GM06990 (cell line): ENCODE data around the gene OSBP2.

Source experiments
- DNase-seq: peaks from one replicate; pipeline ENCODE4 v3.0.0-alpha.2; 2011; ENCODE audit not compliant: insufficient read length; ENCODE audit errors: extremely low read depth
- H3K27me3 ChIP-seq: replicated peaks from 2 replicates; pipeline ENCODE4 v1.6.0; 2011; ENCODE audit warnings: low read length; ENCODE audit not compliant: control insufficient read depth, insufficient read depth
- H3K36me3 ChIP-seq: 2 replicates; pipeline ENCODE4 v1.5.1; 2011; ENCODE audit warnings: low read length; ENCODE audit not compliant: control insufficient read depth, insufficient read depth
- H3K4me3 ChIP-seq: replicated peaks from 2 replicates; pipeline ENCODE4 v1.5.1; 2011; ENCODE audit warnings: low read depth, mild to moderate bottlenecking, control low read depth, low read length
- TF ChIP-seq, protein P1 (sequence below): IDR thresholded peaks from 2 replicates; pipeline ENCODE4 v1.5.1; 2011; ENCODE audit warnings: low read length, control low read depth, mild to moderate bottlenecking, inconsistent platforms; ENCODE audit not compliant: insufficient read depth, poor library complexity, severe bottlenecking

OSBP2 gene

DNA sequence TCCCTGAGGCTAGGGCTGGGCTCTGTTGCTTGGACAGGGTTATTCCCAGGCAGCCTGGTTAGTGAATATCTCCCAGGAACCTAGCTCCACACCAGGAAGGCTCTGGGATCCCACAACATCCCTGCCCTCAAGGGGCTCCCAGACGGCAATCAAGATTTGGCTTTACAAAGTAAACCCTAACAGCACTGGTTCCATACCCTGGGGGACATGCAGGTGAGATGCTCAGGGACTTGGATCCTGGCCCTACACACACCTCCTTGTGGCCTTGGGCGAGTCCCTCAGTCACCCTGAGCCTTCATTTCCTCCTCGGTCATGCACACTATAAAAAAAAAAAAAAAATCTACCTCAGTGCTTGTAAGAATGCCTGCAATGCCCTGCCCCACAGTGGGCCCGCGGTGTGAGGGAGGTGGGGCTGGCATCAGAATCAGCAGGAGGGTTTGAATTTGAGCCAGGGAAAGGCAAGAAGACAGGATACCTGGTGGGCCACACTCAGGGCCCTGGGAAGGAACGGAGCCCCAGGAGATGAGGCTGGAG is 187.6 kb downstream of the OSBP2 start:
- H3K27me3 ChIP-seq: no peaks in the 10 kb centered on the region; the same call in 1 of the 2 replicates
- TF ChIP-seq, protein P1, sequence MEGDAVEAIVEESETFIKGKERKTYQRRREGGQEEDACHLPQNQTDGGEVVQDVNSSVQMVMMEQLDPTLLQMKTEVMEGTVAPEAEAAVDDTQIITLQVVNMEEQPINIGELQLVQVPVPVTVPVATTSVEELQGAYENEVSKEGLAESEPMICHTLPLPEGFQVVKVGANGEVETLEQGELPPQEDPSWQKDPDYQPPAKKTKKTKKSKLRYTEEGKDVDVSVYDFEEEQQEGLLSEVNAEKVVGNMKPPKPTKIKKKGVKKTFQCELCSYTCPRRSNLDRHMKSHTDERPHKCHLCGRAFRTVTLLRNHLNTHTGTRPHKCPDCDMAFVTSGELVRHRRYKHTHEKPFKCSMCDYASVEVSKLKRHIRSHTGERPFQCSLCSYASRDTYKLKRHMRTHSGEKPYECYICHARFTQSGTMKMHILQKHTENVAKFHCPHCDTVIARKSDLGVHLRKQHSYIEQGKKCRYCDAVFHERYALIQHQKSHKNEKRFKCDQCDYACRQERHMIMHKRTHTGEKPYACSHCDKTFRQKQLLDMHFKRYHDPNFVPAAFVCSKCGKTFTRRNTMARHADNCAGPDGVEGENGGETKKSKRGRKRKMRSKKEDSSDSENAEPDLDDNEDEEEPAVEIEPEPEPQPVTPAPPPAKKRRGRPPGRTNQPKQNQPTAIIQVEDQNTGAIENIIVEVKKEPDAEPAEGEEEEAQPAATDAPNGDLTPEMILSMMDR: no peak
- no peak overlapping the region for H3K4me3 ChIP-seq
- DNase-seq: no peak
- no peaks in the 10 kb centered on the region for H3K36me3 ChIP-seq

DNA sequence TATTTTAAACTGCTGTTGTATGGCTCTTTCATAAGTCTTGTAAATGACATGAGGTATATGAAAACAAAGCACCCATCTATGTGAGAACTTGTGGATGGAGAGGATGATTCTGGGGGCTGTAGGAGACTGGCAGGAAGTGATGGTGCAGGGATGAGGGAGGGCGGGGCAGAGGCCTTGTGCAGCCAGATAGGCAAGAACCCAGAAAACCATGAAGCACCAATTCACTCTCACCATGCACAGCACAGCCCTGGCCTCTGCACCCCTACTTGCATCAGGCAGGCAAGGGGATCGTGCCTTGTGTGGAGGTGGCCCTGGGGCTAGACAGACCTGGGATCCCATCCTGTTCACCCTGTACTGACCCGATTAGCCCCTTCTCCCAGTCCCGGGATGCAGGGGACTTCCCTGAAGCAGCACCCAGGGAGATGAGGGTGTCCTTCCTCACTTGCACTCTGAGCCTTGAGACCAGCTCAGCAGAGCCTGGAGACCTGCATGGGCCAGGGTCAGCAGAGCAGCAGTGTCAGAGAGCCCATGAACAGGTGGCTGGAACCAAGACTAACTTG is 188.4 kb downstream of the OSBP2 start:
- no peaks in the 10 kb centered on the region; the same call in 1 of the 2 replicates for H3K27me3 ChIP-seq

GRCh38 chr22:30883586-30884145 is 189.0 kb downstream of the OSBP2 start:
- Histone ChIP-seq H3K4me3 (no peak overlapping the region), H3K27me3 (no peaks in the 10 kb centered on the region; the same call in 1 of the 2 replicates), H3K36me3 (no peaks in the 10 kb centered on the region)
- TF ChIP-seq, protein P1: no peak
- no peak for DNase-seq

More for the DNA sequence above, 188.4 kb downstream of the OSBP2 start:
- Histone ChIP-seq H3K36me3 (no peaks in the 10 kb centered on the region), H3K4me3 (no peak overlapping the region)
- DNase-seq: no peak
- TF ChIP-seq, protein P1: no peak

DNA sequence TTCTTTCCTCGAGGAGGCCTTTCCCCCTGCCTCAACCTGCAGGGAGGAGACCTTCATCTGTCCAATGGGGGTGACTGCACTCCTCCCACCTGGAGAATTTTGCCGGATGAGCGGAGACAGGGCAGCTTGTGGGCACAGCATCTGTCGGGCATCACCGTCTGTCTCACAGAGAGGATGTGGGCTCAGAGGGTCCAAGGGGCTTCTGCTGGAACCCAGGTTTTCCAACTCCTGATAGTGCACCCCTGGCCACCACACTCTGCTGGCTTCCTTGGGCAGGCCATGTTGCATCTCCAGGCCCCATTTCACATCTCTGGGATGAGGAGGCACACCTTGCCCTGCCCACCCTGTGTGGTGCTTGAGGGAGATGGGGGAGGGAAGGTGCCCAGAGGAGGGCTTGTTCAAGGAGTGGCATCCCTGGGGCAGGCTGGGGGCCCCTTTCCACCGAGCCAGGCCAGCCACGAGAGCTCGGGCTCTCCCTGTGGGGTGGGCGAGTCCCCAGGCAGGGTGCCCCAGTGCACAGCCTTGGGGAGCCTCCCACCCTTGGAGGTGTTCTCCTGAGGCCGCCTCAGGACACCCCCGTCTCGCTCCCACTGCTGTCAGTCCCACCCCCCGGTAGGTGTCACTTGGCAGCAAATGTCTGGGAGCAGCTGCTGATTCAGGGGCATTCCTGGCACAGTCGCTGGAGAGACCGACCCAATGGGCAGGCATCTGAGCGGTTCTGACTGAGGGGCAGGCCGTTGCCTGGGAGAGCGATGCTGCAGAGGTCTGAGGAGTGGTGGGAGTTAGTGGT is 189.7 kb downstream of the OSBP2 start:
- no peak for DNase-seq
- Histone ChIP-seq H3K36me3 (no peaks in the 10 kb centered on the region), H3K4me3 (no peak overlapping the region), H3K27me3 (no peaks in the 10 kb centered on the region; the same call in 1 of the 2 replicates)
- TF ChIP-seq, protein P1: no peak

GRCh38 chr22:30885001-30885366 is 190.3 kb downstream of the OSBP2 start:
- TF ChIP-seq, protein P1: no peak
- no peaks in the 10 kb centered on the region; the same call in 1 of the 2 replicates for H3K27me3 ChIP-seq
- no peak for DNase-seq
- H3K36me3 ChIP-seq: no peaks in the 10 kb centered on the region
- H3K4me3 ChIP-seq: no peak overlapping the region
